ENCODE measurements around the gene TMPRSS9.

DNA sequence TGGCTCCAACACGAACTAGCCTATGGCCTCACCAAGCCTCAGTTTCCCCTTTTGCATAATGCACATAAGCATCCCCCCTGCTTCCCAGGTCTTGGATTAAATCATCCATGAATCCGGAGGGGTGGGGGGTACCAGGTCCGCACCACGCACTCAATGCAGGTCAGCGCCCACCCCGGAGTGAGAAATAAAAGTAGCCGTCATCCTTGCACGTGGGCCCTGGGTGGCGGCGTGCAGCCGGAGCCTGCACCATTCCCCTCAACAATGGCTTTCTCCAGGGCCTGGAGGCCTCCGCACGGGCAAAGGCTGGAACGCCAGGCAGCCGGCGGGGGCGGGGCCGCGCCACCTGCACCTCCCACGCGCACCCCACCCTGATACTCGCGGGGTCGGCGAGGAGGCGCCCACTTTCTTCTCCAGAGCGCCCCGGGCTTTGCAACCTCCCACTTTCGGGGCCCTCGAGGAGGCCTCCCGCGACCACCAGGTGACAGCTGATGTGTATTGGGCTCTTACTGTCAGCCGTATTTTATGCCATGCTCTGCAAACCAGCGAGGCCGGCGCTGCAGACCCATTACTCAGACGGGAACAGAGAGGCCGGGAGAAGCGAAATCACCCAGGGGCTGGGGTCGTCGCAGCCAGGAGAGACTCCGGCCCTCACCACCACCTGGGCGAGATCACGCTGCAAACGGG is 115.1 kb downstream of the TMPRSS9 start:
- TF ChIP-seq, protein P1, sequence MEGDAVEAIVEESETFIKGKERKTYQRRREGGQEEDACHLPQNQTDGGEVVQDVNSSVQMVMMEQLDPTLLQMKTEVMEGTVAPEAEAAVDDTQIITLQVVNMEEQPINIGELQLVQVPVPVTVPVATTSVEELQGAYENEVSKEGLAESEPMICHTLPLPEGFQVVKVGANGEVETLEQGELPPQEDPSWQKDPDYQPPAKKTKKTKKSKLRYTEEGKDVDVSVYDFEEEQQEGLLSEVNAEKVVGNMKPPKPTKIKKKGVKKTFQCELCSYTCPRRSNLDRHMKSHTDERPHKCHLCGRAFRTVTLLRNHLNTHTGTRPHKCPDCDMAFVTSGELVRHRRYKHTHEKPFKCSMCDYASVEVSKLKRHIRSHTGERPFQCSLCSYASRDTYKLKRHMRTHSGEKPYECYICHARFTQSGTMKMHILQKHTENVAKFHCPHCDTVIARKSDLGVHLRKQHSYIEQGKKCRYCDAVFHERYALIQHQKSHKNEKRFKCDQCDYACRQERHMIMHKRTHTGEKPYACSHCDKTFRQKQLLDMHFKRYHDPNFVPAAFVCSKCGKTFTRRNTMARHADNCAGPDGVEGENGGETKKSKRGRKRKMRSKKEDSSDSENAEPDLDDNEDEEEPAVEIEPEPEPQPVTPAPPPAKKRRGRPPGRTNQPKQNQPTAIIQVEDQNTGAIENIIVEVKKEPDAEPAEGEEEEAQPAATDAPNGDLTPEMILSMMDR (optimal IDR thresholded peaks at IDR 0.05 in 1 of 3, IDR thresholded peaks at IDR 0.05 in 1 of 3, conservative IDR thresholded peaks at IDR 0.05 in 1 of 3; ENCODE audit: extremely low read depth in 1 of 3, insufficient read depth in 2 of 3, low read length in 3 of 3), result peak in 1 of 3 experiments; percentile 11
- no peak for TF ChIP-seq EZH2 (IDR thresholded peaks at IDR 0.05; ENCODE audit: low read length)
